Pancreas (tissue), 10 donors: ENCODE measurements around the gene SETD1A. TPM values are rescaled to one million over a fixed set of nuclear protein-coding genes. Genes with fewer than 3 reads are reported as not detected.

ENCODE experiments used
- ATAC-seq, 4 donors: fragments of 200-7000 bp; cut with Tn5 transposase; one replicate each; pipeline versions ENCODE4 v1.8.0 to v1.9.1; 2020; ENCODE audit warnings: mild to moderate bottlenecking in 4 of 4, moderate library complexity in 4 of 4
- DNase-seq, 6 donors: peaks; one replicate each; pipeline ENCODE4 v3.0.0-alpha.2; 2020
- FAIRE-seq: peaks from 2 replicates; lab custom pipeline; 2012; peaks lifted over from hg19 to GRCh38; lab: Jason Lieb, UNC
- H3K27ac ChIP-seq, 4 donors: fragments of 200-600 bp; sonication (generic); 1 replicate in 3 of 4; 2 replicates in 1 of 4; pipeline versions ENCODE4 v1.5.0 to v1.8.0; 2020
- H3K27me3 ChIP-seq, 4 donors: fragments of 200-600 bp; one replicate each; pipeline ENCODE4 v1.8.0; 2021
- H3K36me3 ChIP-seq, 3 donors: fragments of 200-600 bp; sonication (generic) in 1 of 3; one replicate each; pipeline versions ENCODE4 v1.5.0 to v1.8.0; 2020 to 2021
- H3K4me1 ChIP-seq, 3 donors: fragments of 200-600 bp; one replicate each; pipeline ENCODE4 v1.8.0; 2021
- H3K4me3 ChIP-seq, 4 donors: fragments of 200-600 bp; sonication (generic) in 2 of 4; one replicate each; pipeline versions ENCODE4 v1.5.0 to v1.8.0; 2020 to 2021
- H3K9me3 ChIP-seq, 4 donors: fragments of 200-600 bp; one replicate each; pipeline ENCODE4 v1.8.0; 2021
- WGBS, 2 donors: extraction: QIAGEN DNeasy Blood & Tissue Kit; methylation state at CpG; one replicate each; pipeline ENCODE4 v1.1.7; 2013; 5-methylcytosine and 5-hydroxymethylcytosine counted together
- intact Hi-C, 3 donors: fragments of 100-400 bp; cut with DNase I; formaldehyde crosslinking; loops; one replicate each; pipeline versions ENCODE4 v1.11.1 to v1.14.2; 2022
- polyA plus RNA-seq, 2 donors: library from polyadenylated mRNA; stranded (reverse); fragments of 200-250 nt; gene quantifications; one replicate each; pipeline ENCODE4 v1.2.3, GENCODE V29; 2013
- total RNA-seq, 6 donors: library from RNA; stranded (reverse); fragmentation: NEBNext Ultra II Directional in 4 of 6; extraction: Animal tissue kit (Norgen Biotek cat#: 25700) in 4 of 6; gene quantifications; one replicate each; pipeline versions ENCODE4 v1.2.1 to v1.2.4, GENCODE V29; 2021 to 2023
- TF ChIP-seq, protein P1 (sequence below), 4 donors: fragments of 200-600 bp; sonication (generic) in 3 of 4; IDR thresholded peaks; one replicate each; pipeline versions ENCODE4 v1.5.0 to v1.8.0; 2021; ENCODE audit warnings: antibody characterized with exemption in 4 of 4
- donor health status: healthy with polysubstance abuse.
- donor health status: DM: no; HTN: no; CAD: no; lungs with moderate emphysema.
- donor health status: DM: no; HTN: no; CAD: no.
- donor health status: control.
- donor health status: control.
- donor health status: Bipolar disorder and iron deficiency.
- donor health status: DM: yes; HTN: yes; CAD: no.
- donor health status: DM: no; HTN: no; CAD: no.
- donor health status: DM: no; HTN: no; CAD: no.
- donor health status: DM: yes; HTN: yes; CAD: no.

SETD1A gene
- total and polyA plus RNA-seq, 8 donors: 6.5 to 17.9 (median 8.5) TPM

DNA sequence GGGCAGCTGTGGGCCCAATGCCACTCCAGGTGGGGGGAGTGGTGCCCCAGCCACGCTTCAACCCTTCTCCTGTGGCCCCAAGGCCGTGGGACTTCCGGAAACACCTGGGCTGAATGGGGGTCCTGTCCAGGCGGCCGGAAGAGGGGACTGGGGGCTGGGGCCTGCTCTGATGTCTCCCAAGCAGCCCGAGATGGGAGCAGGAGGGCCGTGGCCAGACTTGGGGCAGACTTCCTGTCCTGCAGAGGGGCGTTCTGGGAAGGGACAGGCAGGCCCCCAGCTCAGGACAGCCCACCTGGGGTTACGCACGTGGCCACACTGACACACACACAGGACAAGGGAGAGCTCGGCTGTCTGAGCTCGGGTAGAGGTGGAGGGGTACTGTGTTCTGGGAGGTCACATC is 32.6 kb downstream of the SETD1A start:
- FAIRE-seq (no peak), DNase-seq (peak in 1 of 6 donors; percentile 61), ATAC-seq (no peak)
- H3K4me3 ChIP-seq: no peak overlapping the region
- 61% methylated on average over 12 of the region's 12 CpGs for WGBS, 2 donors
- no peak overlapping the region for H3K27ac ChIP-seq
- H3K9me3 ChIP-seq: no peaks in the 10 kb centered on the region
- no peaks in the 10 kb centered on the region for H3K36me3 ChIP-seq
- H3K27me3 ChIP-seq: no peaks in the 10 kb centered on the region
- intact Hi-C loops: no loop called here
- peaks cover 0 to 7% (median 0%) of the 10 kb centered on the region in 3 donors for H3K4me1 ChIP-seq
- TF ChIP-seq, protein P1, sequence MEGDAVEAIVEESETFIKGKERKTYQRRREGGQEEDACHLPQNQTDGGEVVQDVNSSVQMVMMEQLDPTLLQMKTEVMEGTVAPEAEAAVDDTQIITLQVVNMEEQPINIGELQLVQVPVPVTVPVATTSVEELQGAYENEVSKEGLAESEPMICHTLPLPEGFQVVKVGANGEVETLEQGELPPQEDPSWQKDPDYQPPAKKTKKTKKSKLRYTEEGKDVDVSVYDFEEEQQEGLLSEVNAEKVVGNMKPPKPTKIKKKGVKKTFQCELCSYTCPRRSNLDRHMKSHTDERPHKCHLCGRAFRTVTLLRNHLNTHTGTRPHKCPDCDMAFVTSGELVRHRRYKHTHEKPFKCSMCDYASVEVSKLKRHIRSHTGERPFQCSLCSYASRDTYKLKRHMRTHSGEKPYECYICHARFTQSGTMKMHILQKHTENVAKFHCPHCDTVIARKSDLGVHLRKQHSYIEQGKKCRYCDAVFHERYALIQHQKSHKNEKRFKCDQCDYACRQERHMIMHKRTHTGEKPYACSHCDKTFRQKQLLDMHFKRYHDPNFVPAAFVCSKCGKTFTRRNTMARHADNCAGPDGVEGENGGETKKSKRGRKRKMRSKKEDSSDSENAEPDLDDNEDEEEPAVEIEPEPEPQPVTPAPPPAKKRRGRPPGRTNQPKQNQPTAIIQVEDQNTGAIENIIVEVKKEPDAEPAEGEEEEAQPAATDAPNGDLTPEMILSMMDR (IDR thresholded peaks at IDR 0.05): no peak

DNA sequence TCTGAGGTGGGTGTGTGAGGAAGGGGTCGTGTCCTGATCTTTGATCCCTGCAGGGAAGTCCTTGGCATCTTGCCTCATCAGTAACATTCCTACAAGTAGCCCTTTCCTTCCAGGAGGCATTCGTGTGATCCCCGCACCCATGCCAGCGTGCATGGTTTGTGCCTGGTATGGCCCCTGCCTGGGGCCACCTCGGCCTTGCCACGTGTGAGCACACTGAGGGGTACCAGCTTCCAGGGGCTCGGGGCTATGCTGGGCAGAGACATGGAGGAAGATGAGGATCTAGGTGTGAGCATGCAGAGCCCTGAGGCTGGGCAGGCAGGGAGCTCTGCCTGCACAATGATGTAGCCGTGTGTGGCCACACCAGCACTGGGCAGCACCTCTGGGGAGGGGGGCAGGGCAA is 33.5 kb downstream of the SETD1A start:
- intact Hi-C loops: no loop called here
- Histone ChIP-seq H3K4me3 (no peak overlapping the region), H3K4me1 (peaks cover 0 to 2% (median 0%) of the 10 kb centered on the region in 3 donors), H3K27me3 (no peaks in the 10 kb centered on the region), H3K36me3 (no peaks in the 10 kb centered on the region), H3K27ac (no peak overlapping the region), H3K9me3 (no peaks in the 10 kb centered on the region)
- FAIRE-seq (no peak), ATAC-seq (no peak), DNase-seq (peak in 1 of 6 donors; percentile 51)
- 67 to 77% methylated on average over 8 of the region's 8 CpGs for WGBS, 2 donors
- TF ChIP-seq, protein P1 (IDR thresholded peaks at IDR 0.05): no peak

DNA sequence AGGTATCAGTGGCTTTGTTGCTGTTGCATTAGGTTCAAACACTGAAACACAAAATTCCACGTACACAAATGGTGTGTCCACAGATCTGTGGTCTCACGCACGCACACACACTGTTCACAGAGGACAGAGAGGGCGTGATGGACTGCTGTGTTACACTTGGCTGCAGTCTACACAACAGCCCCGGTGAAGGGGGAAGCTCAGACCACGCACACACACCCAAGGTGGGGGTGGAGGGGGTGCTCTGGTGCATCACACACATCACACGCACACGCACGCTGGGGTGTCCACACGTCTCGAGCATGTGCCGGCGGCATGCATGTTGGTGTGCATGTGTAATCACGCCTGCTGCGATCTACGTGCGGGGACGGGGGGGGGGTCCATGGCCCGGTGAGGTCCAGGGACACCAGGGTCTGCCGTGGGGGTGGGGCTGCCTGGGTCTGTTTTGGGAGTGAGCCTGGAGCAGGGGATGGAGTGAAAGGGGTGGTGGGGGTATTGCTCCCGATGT is 34.8 kb downstream of the SETD1A start:
- ATAC-seq (no peak), DNase-seq (no peak), FAIRE-seq (no peak)
- H3K36me3 ChIP-seq: no peaks in the 10 kb centered on the region
- no peak overlapping the region for H3K27ac ChIP-seq
- no peaks in the 10 kb centered on the region for H3K9me3 ChIP-seq
- TF ChIP-seq, protein P1 (IDR thresholded peaks at IDR 0.05): no peak
- peaks cover 0 to under 1% (median under 1%) of the 10 kb centered on the region in 3 donors for H3K4me1 ChIP-seq
- no peak overlapping the region for H3K4me3 ChIP-seq
- 81 to 83% methylated on average over 21 of the region's 21 CpGs for WGBS, 2 donors
- intact Hi-C loops: no loop called here
- H3K27me3 ChIP-seq: no peaks in the 10 kb centered on the region

DNA sequence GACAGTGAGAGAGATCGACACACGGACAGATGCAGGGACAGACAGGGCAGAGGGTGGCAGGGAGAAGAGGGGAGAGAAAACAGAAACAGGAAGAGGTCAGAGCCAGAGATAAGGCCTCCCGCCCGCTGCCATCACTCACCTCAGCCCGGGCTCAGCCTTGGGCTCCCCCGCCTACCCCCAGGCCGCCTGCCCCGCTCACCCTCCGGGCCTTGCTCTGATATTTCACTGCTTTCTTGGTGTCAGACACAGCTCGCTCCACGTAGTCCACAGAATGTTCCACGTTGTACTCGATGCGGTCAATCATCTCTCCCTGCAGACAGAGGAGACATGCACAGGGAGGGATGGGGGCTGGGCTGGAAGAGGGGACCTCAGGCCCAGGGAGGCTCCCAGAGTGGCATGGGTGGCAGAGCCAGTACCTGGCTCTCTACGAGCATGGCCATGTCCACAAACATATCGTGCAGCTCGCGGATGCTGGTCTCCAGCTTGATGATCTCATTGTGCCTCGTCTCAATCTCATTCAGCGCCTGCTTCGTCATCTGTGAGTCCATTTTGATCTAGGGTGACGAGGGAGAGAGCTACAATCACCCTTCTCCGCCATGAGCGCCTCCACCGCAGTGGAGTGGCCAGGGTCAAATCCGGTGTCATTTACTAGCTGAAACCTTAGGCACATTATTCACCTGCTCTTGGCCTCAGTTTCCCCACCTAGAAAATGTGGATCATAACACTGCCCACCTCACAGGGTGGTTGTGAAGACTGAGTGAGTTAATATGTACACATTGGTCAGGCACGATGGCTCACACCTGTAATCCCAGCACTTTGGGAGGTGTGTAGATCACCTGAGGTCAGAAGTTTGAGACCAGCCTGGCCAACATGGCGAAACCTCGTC is 35.6 kb downstream of the SETD1A start:
- no peak for DNase-seq
- Histone ChIP-seq H3K4me1 (peaks cover 3 to 4% (median 3%) of the 10 kb centered on the region in 3 donors), H3K27ac (no peak overlapping the region), H3K9me3 (no peaks in the 10 kb centered on the region), H3K27me3 (no peaks in the 10 kb centered on the region), H3K4me3 (no peak overlapping the region), H3K36me3 (no peaks in the 10 kb centered on the region)
- intact Hi-C loops: no loop called here
- FAIRE-seq: no peak
- TF ChIP-seq, protein P1 (IDR thresholded peaks at IDR 0.05): no peak
- WGBS, 2 donors: 74 to 79% methylated on average over 29 of the region's 29 CpGs
- ATAC-seq: no peak

DNA sequence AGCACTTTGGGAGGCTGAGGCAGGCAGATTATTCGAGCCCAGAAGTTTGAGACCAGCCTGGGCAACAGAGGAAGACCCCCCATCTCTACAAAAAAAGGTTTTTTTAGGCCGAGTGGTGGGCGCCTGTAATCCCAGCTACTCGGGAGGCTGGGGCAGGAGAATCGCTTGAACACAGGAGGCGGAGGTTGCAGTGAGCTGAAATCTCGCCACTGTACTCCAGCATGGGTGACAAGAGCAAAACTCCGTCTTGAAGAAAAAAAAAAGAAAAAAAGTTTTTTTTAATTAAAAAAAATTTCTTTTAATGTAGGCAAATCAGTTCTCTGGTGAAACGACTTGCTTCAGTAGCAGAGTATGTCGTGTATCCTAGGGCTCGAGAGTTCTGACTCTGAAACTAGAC is 38.4 kb downstream of the SETD1A start:
- TF ChIP-seq, protein P1 (IDR thresholded peaks at IDR 0.05): no peak
- intact Hi-C loops: no loop called here
- ATAC-seq: no peak

More for the DNA sequence above, 38.4 kb downstream of the SETD1A start:
- Histone ChIP-seq H3K9me3 (no peaks in the 10 kb centered on the region), H3K27ac (peak overlapping the region in 2 of 4 donors; percentile 60 to 63), H3K36me3 (no peaks in the 10 kb centered on the region), H3K4me3 (no peak overlapping the region), H3K4me1 (peaks cover 3 to 4% (median 3%) of the 10 kb centered on the region in 3 donors), H3K27me3 (no peaks in the 10 kb centered on the region)
- FAIRE-seq (no peak), DNase-seq (no peak)
- 80 to 81% methylated on average over 11 of the region's 11 CpGs for WGBS, 2 donors
